AG08395 (cell line): ENCODE results near the gene ZNF83.
"Not testable (repeated sequence)": the region's sequence is repeated elsewhere in the genome, so short reads cannot be mapped to it uniquely, and the experiment has no call there.

Experiments
- DNase-seq: peaks from one replicate; pipeline ENCODE4 v3.0.0; 2012; ENCODE audit warnings: mixed read lengths, low spot score

ZNF83 gene

GRCh38 chr19:52639996-52640395 is 1.8 kb upstream of the ZNF83 start:
- no peak for DNase-seq

- DNase-seq: peak; percentile 44
These were observed 446 bp upstream of the ZNF83 start for GRCh38 chr19:52638601-52639000.

- DNase-seq: peak; percentile 7
These were observed 2.2 kb downstream of the ZNF83 start for GRCh38 chr19:52635786-52636570.

GRCh38 chr19:52627441-52627840 is 10.7 kb downstream of the ZNF83 start:
- DNase-seq: not testable (repeated sequence)

- DNase-seq: no peak
These were observed 11.2 kb downstream of the ZNF83 start for GRCh38 chr19:52626915-52627314.

GRCh38 chr19:52622261-52622660 is 15.9 kb downstream of the ZNF83 start:
- no peak for DNase-seq

- no peak for DNase-seq
These were observed 16.8 kb downstream of the ZNF83 start for GRCh38 chr19:52621376-52621775.

- DNase-seq: no peak
These were observed 24.8 kb downstream of the ZNF83 start for GRCh38 chr19:52613299-52613906.

GRCh38 chr19:52603558-52604207 is 34.5 kb downstream of the ZNF83 start:
- DNase-seq: peak; percentile 47

GRCh38 chr19:52602941-52603340 is 35.2 kb downstream of the ZNF83 start:
- DNase-seq: no peak

GRCh38 chr19:52601974-52602366 is 36.2 kb downstream of the ZNF83 start:
- not testable (repeated sequence) for DNase-seq

GRCh38 chr19:52601025-52601973 is 36.9 kb downstream of the ZNF83 start:
- DNase-seq: peak; percentile 95

GRCh38 chr19:52600639-52601024 is 37.5 kb downstream of the ZNF83 start:
- no peak for DNase-seq

GRCh38 chr19:52599241-52599640 is 38.9 kb downstream of the ZNF83 start:
- no peak for DNase-seq

- not testable (repeated sequence) for DNase-seq
These were observed 44.7 kb downstream of the ZNF83 start for GRCh38 chr19:52593441-52593840.

GRCh38 chr19:52592301-52592700 is 45.9 kb downstream of the ZNF83 start:
- no peak for DNase-seq

- DNase-seq: no peak
These were observed 47.4 kb downstream of the ZNF83 start for GRCh38 chr19:52590728-52591127.

GRCh38 chr19:52585604-52586003 is 52.6 kb downstream of the ZNF83 start:
- DNase-seq: no peak

- DNase-seq: no peak
These were observed 53.3 kb downstream of the ZNF83 start for GRCh38 chr19:52584736-52585440.

GRCh38 chr19:52570000-52570861 is 67.9 kb downstream of the ZNF83 start, which contains the start of gene ZNF701:
Gene ZNF701 (plus strand): TSS chr19:52570287. CDS start chr19:52574148, 3,861 bp downstream.
- DNase-seq: peak; percentile 94
